Skeletal muscle satellite cell (primary cell): ENCODE measurements around the gene CDC123.

Source experiments
- H3K27me3 ChIP-seq: 2 replicates; pipeline ENCODE4 v1.7.0; 2013; ENCODE audit warnings: low read length; ENCODE audit not compliant: control insufficient read depth, insufficient read depth
- H3K36me3 ChIP-seq: 2 replicates; pipeline ENCODE4 v1.7.0; 2013; ENCODE audit warnings: mild to moderate bottlenecking, control low read depth, low read length; ENCODE audit not compliant: insufficient read depth
- H3K4me1 ChIP-seq: 2 replicates; pipeline ENCODE4 v1.7.0; 2013; ENCODE audit warnings: low read length; ENCODE audit not compliant: control insufficient read depth, insufficient read depth
- H3K4me2 ChIP-seq: 2 replicates; pipeline ENCODE4 v1.7.0; 2013; ENCODE audit warnings: mild to moderate bottlenecking, low read length
- H3K4me3 ChIP-seq: 2 replicates; pipeline ENCODE4 v1.7.0; 2013; ENCODE audit warnings: low read length
- H3K9ac ChIP-seq: 2 replicates; pipeline ENCODE4 v1.7.0; 2013; ENCODE audit warnings: mild to moderate bottlenecking, low read depth, low read length, moderate library complexity
- H3K9me3 ChIP-seq: replicated peaks from 2 replicates; pipeline ENCODE4 v1.7.0; 2013; ENCODE audit warnings: mild to moderate bottlenecking, control low read depth, low read length

Gene CDC123

DNA sequence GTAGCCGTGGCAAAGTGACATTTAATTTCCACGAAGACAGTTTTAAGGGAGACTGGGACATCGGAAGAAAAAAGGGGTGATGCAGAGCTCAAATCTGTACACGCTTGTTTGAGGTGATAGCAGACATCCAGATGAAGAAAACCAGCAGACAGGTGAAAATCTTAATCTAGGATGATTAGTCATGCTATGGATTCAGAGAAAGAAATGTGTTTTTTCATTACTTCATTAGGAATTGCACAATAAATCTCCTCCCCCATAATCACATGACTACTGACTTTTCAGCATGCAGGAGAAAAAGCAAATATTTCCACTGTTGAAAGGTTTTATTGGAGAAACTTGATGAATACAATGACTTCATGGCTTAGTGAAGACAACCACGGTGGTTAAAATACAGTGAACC lies 2.8 kb upstream of the CDC123 start:
- Histone ChIP-seq H3K4me1 (peaks cover 28% of the 10 kb centered on the region), H3K27me3 (no peaks in the 10 kb centered on the region), H3K9ac (no peak overlapping the region), H3K4me2 (peak overlapping the region; percentile 23), H3K4me3 (no peak overlapping the region), H3K36me3 (no peaks in the 10 kb centered on the region), H3K9me3 (no peaks in the 10 kb centered on the region)

DNA sequence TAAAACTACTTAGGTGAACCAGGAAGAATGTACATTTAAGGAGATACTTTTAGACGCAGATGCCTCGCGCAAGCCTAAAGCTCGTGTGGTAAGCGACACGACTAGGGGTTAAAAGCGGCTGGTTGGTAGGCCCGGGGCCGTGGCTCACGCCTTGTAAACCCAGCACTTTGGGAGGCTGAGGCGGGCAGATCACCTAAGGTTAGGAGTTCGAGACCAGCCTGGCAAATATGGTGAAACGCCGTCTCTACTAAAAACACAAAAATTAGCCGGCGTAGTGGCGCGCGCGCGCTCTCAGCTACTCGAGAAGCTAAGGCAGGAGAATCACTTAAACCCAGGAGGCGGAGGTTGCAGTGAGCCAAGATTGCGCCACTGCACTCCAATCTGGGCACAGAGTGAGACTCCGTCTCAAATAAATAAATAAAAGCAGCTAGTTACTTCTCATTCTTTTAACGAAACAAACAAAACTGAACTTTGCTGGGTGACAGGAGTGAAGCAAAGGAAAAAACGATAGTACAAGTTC lies 1.2 kb upstream of the CDC123 start:
- Histone ChIP-seq H3K4me2 (peak overlapping the region; percentile 88), H3K36me3 (peaks cover 9% of the 10 kb centered on the region), H3K27me3 (no peaks in the 10 kb centered on the region), H3K9ac (peak overlapping the region; percentile 97), H3K4me1 (peaks cover 30% of the 10 kb centered on the region), H3K9me3 (no peaks in the 10 kb centered on the region), H3K4me3 (peak overlapping the region; percentile 93)

DNA sequence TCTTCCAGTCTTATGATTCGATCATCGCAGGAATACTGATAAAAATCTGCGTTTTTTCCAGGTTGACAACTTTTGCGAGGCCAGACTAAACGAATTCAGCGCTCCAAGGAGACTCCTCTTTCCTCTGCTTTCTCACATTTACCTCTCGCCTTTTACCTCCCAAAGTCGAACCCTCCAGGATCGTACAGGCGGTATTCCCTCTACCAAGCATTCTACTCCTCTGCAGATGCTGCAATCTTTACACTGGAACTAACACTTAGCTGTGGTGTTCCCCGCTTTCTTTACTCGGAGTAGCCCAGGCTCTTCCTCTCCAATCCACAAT lies 746 bp upstream of the CDC123 start:
- H3K36me3 ChIP-seq, result peaks cover 9% of the 10 kb centered on the region
- H3K9ac ChIP-seq, result peak overlapping the region; percentile 97
- peak overlapping the region; percentile 93 for H3K4me3 ChIP-seq
- peaks cover 30% of the 10 kb centered on the region for H3K4me1 ChIP-seq
- no peaks in the 10 kb centered on the region for H3K9me3 ChIP-seq
- H3K4me2 ChIP-seq, result peak overlapping the region; percentile 88
- no peaks in the 10 kb centered on the region for H3K27me3 ChIP-seq

DNA sequence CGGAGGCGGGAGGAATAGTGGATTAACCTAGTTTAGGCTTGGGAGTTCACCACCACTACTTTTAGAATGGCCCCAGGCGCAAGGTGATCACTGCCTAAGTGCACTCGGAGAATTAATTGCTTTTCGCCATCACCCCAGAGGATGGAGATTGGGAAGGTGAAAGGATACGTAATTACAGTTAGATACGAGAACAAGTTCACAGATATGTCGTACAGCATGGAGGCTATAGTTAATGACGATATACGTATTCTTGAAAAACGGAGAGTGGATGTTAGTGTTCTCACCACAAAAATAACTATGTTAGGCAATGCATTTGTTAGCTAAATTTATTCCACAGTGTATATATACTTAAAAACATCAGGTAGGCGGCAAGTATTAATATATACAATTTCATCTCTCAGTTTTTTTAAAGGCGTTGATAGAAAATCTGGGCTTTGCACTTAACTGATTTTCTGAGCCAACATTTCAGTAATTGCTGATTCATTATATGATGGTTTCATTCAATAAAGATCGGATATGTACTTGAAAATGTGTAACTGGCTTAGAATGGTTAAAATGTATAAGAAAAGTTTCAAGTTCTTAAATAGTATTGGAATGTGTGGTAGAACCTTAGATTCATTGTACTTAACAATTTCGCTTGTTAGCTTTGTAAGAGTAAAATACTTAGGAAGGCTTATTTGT lies 683 bp downstream of the CDC123 start:
- peaks cover 22% of the 10 kb centered on the region for H3K4me1 ChIP-seq

DNA sequence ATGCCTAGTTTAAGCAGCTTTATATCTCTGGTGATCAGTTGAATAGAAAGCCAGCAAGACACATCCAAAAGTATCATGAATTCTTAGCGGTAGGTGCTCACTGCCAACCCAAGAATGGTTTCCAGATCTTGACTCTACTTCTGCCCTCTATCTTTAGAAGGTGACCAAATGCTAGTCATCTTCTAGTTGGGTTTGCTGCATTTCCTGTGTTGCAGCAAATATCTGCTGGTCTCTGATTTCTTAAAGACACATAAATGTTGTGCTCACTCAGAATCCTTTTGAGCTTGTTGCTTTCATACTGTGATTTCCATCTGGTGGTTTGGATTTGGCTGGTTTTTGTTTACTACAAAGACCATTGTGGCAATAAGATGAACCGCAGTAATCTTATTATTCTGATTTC lies 2.2 kb downstream of the CDC123 start:
- Histone ChIP-seq H3K4me1 (peaks cover 14% of the 10 kb centered on the region), H3K4me2 (peak overlapping the region; percentile 59), H3K36me3 (peaks cover 33% of the 10 kb centered on the region), H3K9me3 (no peaks in the 10 kb centered on the region), H3K4me3 (peak overlapping the region; percentile 3), H3K27me3 (no peaks in the 10 kb centered on the region), H3K9ac (no peak overlapping the region)

More for the DNA sequence above, 683 bp downstream of the CDC123 start:
- peaks cover 19% of the 10 kb centered on the region for H3K36me3 ChIP-seq
- H3K4me2 ChIP-seq, result peak overlapping the region; percentile 88
- H3K9me3 ChIP-seq, result no peaks in the 10 kb centered on the region
- peak overlapping the region; percentile 93 for H3K4me3 ChIP-seq
- peak overlapping the region; percentile 97 for H3K9ac ChIP-seq
- no peaks in the 10 kb centered on the region for H3K27me3 ChIP-seq

DNA sequence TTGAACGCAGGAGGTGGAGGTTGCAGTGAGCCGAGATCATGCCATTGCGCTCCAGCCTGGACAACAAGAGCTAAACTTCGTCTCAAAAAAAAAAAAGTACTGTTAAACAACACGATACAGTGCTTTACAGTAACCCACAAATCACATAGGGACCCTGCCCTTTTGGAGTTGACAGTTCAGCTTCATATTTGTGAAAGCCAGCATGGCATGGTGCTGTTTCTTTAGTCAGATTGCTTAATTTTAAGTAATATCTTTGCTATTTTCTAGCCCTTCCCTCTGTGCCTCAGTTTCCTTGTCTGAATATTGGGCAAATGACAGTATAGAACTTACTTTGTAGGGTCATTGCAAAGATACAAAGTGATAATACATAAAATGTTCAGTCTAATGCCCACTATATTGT lies 4.9 kb downstream of the CDC123 start:
- Histone ChIP-seq H3K9me3 (no peaks in the 10 kb centered on the region), H3K27me3 (no peaks in the 10 kb centered on the region), H3K4me1 (peaks cover 7% of the 10 kb centered on the region), H3K36me3 (peaks cover 46% of the 10 kb centered on the region), H3K4me3 (no peak overlapping the region), H3K4me2 (no peak overlapping the region), H3K9ac (no peak overlapping the region)

DNA sequence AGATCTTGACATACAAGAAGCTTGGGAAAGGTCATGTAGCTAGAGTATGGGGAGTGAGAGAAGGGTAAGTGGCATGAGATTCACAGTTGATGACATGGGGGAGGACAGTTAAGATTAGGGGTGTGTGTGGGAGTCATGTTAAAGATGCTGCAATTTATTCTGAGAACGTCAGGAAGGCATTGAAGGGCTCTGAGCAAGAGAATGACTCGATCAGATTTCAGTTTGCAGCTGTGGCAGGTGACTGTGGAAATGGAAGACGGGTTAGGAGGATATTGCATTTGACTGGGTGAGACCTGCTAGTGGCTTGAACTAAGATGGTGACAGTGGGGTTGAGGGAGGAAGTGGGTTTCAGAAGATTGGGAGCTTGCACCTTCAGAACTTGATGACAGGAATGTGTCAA lies 5.6 kb downstream of the CDC123 start:
- H3K4me1 ChIP-seq, result peaks cover 7% of the 10 kb centered on the region
- H3K36me3 ChIP-seq, result peaks cover 46% of the 10 kb centered on the region
- H3K4me3 ChIP-seq, result no peak overlapping the region
- no peak overlapping the region for H3K4me2 ChIP-seq
- H3K9me3 ChIP-seq, result no peaks in the 10 kb centered on the region
- no peak overlapping the region for H3K9ac ChIP-seq
- H3K27me3 ChIP-seq, result no peaks in the 10 kb centered on the region

DNA sequence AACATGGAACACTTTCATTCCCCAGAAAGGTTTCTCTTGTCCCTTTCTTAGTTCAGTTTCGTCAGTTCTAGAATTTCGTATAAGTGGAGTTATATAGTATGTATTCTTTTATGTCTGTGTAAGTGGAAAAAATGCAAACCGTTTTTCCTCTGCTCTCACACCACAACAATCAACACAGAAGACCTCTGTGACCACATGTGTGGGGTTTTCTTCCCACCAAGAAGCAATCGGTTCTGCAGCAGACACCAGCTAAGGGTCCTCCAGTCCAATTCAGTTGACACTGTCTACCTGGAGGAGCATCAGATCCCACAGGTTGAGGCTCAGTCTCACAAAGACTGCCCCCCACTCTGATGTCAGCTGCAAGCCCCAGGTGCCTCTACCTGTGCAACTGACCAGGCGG lies 6.2 kb downstream of the CDC123 start:
- Histone ChIP-seq H3K36me3 (peaks cover 46% of the 10 kb centered on the region), H3K9me3 (no peaks in the 10 kb centered on the region)

DNA sequence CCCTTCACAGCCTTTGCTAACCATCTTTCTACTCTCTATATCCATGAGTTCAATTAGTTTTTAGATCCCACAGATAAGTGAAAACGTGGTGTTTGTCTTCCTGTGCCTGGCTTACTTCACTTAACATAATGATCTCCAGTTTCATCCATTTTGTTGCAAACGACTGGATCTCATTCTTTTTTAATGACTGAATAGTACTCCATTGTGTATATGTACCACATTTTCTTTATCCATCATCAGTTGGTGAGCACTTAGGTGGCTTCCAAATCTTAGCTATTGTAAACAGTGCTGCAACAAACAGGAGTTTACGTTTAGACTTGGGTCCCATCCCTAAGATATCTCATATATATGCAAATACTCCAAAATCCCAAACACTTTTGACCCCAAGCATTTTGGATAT lies 9.1 kb downstream of the CDC123 start:
- Histone ChIP-seq H3K9me3 (no peaks in the 10 kb centered on the region), H3K4me1 (no peaks in the 10 kb centered on the region), H3K36me3 (peaks cover 53% of the 10 kb centered on the region), H3K4me2 (no peak overlapping the region), H3K4me3 (no peak overlapping the region), H3K27me3 (no peaks in the 10 kb centered on the region), H3K9ac (no peak overlapping the region)

More for the DNA sequence above, 6.2 kb downstream of the CDC123 start:
- Histone ChIP-seq H3K27me3 (no peaks in the 10 kb centered on the region), H3K9ac (no peak overlapping the region), H3K4me1 (peaks cover 7% of the 10 kb centered on the region), H3K4me3 (no peak overlapping the region), H3K4me2 (no peak overlapping the region)

DNA sequence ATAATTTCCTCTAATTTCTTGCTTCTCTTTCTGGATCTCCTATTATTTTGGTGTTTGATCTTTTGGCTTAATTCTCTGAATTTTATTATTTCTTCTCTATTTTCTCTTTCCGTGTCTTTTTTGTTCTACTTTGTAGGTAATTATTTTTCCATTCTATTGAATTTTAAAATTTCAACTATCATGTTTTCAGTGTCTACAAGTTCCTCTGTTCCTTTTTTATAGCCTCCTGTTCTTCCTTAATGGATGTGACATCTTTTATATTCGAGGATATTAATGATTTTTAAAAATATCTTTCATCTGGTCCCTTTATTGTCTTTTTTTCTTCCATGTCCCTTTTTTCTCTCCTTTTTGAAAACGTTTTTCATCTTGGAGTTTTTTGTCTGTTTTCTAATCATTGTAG lies 11.1 kb downstream of the CDC123 start:
- Histone ChIP-seq H3K27me3 (no peaks in the 10 kb centered on the region), H3K36me3 (peaks cover 52% of the 10 kb centered on the region), H3K4me3 (no peak overlapping the region), H3K4me2 (no peak overlapping the region), H3K9me3 (no peaks in the 10 kb centered on the region), H3K9ac (no peak overlapping the region), H3K4me1 (no peaks in the 10 kb centered on the region)

DNA sequence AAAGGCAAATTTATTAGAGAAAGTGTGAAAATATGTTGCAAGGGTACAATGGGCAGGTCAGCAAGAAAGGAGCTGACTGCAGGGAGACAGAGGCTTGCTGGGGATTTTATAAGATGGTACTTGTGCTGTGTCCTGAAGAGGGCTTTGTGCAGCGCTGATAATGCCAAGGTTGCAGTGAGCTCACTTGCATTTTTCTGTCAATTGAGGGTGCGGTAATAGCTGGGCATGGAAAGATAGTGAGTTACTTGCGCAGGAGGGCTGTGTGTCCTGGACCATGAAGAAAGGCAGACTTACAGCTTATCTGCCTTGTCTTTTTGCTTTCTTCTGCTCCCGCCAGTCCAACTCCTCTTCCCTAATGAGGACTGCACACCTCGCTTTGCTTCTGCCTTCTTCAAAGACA lies 12.5 kb downstream of the CDC123 start:
- no peak overlapping the region for H3K4me3 ChIP-seq
- H3K36me3 ChIP-seq, result peaks cover 49% of the 10 kb centered on the region
- H3K4me1 ChIP-seq, result no peaks in the 10 kb centered on the region
- H3K4me2 ChIP-seq, result no peak overlapping the region
- H3K27me3 ChIP-seq, result no peaks in the 10 kb centered on the region
- no peak overlapping the region for H3K9ac ChIP-seq
- no peaks in the 10 kb centered on the region for H3K9me3 ChIP-seq

DNA sequence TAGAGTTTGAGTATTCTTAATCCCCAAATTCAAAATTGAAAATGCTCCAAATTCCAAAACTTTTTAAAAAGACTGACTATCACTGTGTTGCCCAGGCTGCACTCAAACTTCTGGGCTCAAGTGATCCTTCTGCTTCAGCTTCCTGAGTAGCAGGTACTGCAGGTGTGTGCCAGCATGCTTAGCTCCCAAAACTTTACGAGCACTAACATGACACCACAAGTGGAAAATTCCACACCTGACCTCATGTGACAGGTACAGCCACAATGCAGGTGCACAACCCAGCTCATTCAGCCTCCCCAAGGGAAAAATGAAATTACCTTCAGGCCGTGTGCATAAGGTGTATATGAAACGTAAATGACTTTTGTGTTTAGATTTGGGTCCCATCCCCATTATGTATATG lies 16.5 kb downstream of the CDC123 start:
- H3K4me3 ChIP-seq, result no peak overlapping the region
- no peaks in the 10 kb centered on the region for H3K27me3 ChIP-seq
- H3K36me3 ChIP-seq, result peaks cover 58% of the 10 kb centered on the region
- no peak overlapping the region for H3K4me2 ChIP-seq
- H3K9ac ChIP-seq, result no peak overlapping the region
- no peaks in the 10 kb centered on the region for H3K9me3 ChIP-seq
- H3K4me1 ChIP-seq, result no peaks in the 10 kb centered on the region
